Tibial nerve (tissue), 4 donors: ENCODE results near the gene KCTD4. TPM values are rescaled to one million over a fixed set of nuclear protein-coding genes. Genes with fewer than 3 reads are reported as not detected.
A peak's percentile ranks its signal among the peaks of the same experiment; 100 is the strongest.

ENCODE experiments used
- DNase-seq, 2 donors: peaks; one replicate each; pipeline ENCODE4 v3.0.0-alpha.2; 2019; ENCODE audit warnings: low spot score in 2 of 2
- H3K27ac ChIP-seq, 4 donors: fragments of 200-600 bp; sonication (generic) in 3 of 4; one replicate each; pipeline ENCODE4 v1.5.1; 2017 to 2019; ENCODE audit warnings: mild to moderate bottlenecking in 1 of 4
- H3K27me3 ChIP-seq, 2 donors: fragments of 200-600 bp; sonication (generic) in 1 of 2; one replicate each; pipeline versions ENCODE4 v1.5.1 to v1.6.0; 2017 to 2019
- H3K36me3 ChIP-seq, 3 donors: fragments of 200-600 bp; sonication (generic); one replicate each; pipeline ENCODE4 v1.5.1; 2018 to 2019
- H3K4me1 ChIP-seq, 4 donors: fragments of 200-600 bp; sonication (generic) in 3 of 4; one replicate each; pipeline ENCODE4 v1.5.1; 2017 to 2019
- H3K4me3 ChIP-seq, 4 donors: fragments of 200-600 bp; sonication (generic) in 3 of 4; one replicate each; pipeline ENCODE4 v1.5.1; 2017 to 2019; ENCODE audit warnings: mild to moderate bottlenecking in 1 of 4, moderate library complexity in 1 of 4
- H3K9me3 ChIP-seq, 4 donors: fragments of 200-600 bp; sonication (generic) in 3 of 4; one replicate each; pipeline ENCODE4 v1.5.1; 2017 to 2019
- CTCF ChIP-seq, 5 experiments: fragments of 200-600 bp in 3 of 5; fragments of 450-650 bp in 2 of 5; sonication (generic) in 3 of 5; IDR thresholded peaks; one replicate each; pipeline ENCODE4 v1.5.1; 2016 to 2019; ENCODE audit warnings: antibody characterized with exemption in 5 of 5, mild to moderate bottlenecking in 3 of 5, moderate library complexity in 2 of 5
- EP300 ChIP-seq, 2 donors: sonication (generic); formaldehyde crosslinking; IDR thresholded peaks; one replicate each; pipeline ENCODE4 v1.6.1; 2017; ENCODE audit warnings: antibody characterized with exemption in 2 of 2, mild to moderate bottlenecking in 1 of 2
- POLR2A ChIP-seq, 2 donors: fragments of 450-650 bp; IDR thresholded peaks; one replicate each; pipeline ENCODE4 v1.6.1; 2017; ENCODE audit warnings: antibody characterized with exemption in 2 of 2, mild to moderate bottlenecking in 2 of 2, moderate library complexity in 2 of 2
- WGBS, 2 donors: methylation state at CpG; one replicate each; pipeline ENCODE4 v1.1.5; 2018; 5-methylcytosine and 5-hydroxymethylcytosine counted together
- total RNA-seq, 4 donors: library from RNA; depleted of rRNA; stranded (reverse); fragments of >200 nt; gene quantifications; one replicate each; pipeline ENCODE4 v1.1.0, GENCODE V29; 2016

KCTD4 gene
- total RNA-seq, 4 donors from 2014 or later, result 3.0 to 14.4 (median 8.2) TPM

GRCh38 chr13:45180713-45181601 is 19.9 kb downstream of the KCTD4 start:
- DNase-seq, result no peak
- Histone ChIP-seq H3K36me3 (peaks cover 0 to 19% (median 0%) of the 10 kb centered on the region in 3 donors), H3K9me3 (no peaks in the 10 kb centered on the region), H3K4me1 (peaks cover 0 to 11% (median 0%) of the 10 kb centered on the region in 4 donors), H3K27ac (no peak overlapping the region), H3K27me3 (no peaks in the 10 kb centered on the region), H3K4me3 (no peak overlapping the region)
- 91 to 95% methylated on average over 7 of the region's 7 CpGs for WGBS, 2 donors
- TF ChIP-seq EP300 (IDR thresholded peaks at IDR 0.05) (no peak), CTCF (IDR thresholded peaks at IDR 0.05) (no peak), POLR2A (IDR thresholded peaks at IDR 0.05) (no peak)

GRCh38 chr13:45180303-45180702 is 20.5 kb downstream of the KCTD4 start:
- TF ChIP-seq POLR2A (IDR thresholded peaks at IDR 0.05) (no peak), CTCF (IDR thresholded peaks at IDR 0.05) (no peak), EP300 (IDR thresholded peaks at IDR 0.05) (no peak)
- no peaks in the 10 kb centered on the region for H3K9me3 ChIP-seq
- DNase-seq, result no peak
- H3K27ac ChIP-seq, result no peak overlapping the region
- no peaks in the 10 kb centered on the region for H3K27me3 ChIP-seq
- 82 to 96% methylated on average over 3 of the region's 3 CpGs for whole genome bisulfite sequencing, 2 donors
- no peak overlapping the region for H3K4me3 ChIP-seq
- H3K4me1 ChIP-seq, result peaks cover 0 to 11% (median 0%) of the 10 kb centered on the region in 4 donors
- H3K36me3 ChIP-seq, result peaks cover 0 to 25% (median 0%) of the 10 kb centered on the region in 3 donors

GRCh38 chr13:45179428-45179827 is 21.4 kb downstream of the KCTD4 start:
- Histone ChIP-seq H3K9me3 (no peaks in the 10 kb centered on the region), H3K27me3 (no peaks in the 10 kb centered on the region), H3K4me3 (no peak overlapping the region), H3K4me1 (peaks cover 0 to 11% (median 0%) of the 10 kb centered on the region in 4 donors), H3K36me3 (peaks cover 0 to 25% (median 0%) of the 10 kb centered on the region in 3 donors), H3K27ac (peak overlapping the region in 1 of 4 donors; percentile 36)
- TF ChIP-seq CTCF (IDR thresholded peaks at IDR 0.05), result no peak
- TF ChIP-seq EP300 (IDR thresholded peaks at IDR 0.05), result no peak
- TF ChIP-seq POLR2A (IDR thresholded peaks at IDR 0.05), result no peak
- no peak for DNase-seq

GRCh38 chr13:45178349-45179162 is 22.3 kb downstream of the KCTD4 start:
- DNase-seq, result no peak
- 51 to 62% methylated on average over 3 of the region's 3 CpGs for WGBS, 2 donors
- H3K36me3 ChIP-seq, result peaks cover 0 to 16% (median 0%) of the 10 kb centered on the region in 3 donors

GRCh38 chr13:45174478-45174877 is 26.4 kb downstream of the KCTD4 start:
- no peak overlapping the region for H3K27ac ChIP-seq
- TF ChIP-seq CTCF (IDR thresholded peaks at IDR 0.05) (no peak), EP300 (IDR thresholded peaks at IDR 0.05) (no peak), POLR2A (IDR thresholded peaks at IDR 0.05) (no peak)
- H3K4me1 ChIP-seq, result peaks cover 0 to 11% (median 0%) of the 10 kb centered on the region in 4 donors
- no peaks in the 10 kb centered on the region for H3K9me3 ChIP-seq
- no peak for DNase-seq
- no peaks in the 10 kb centered on the region for H3K27me3 ChIP-seq
- H3K36me3 ChIP-seq, result peaks cover 0 to 9% (median 0%) of the 10 kb centered on the region in 3 donors
- no peak overlapping the region for H3K4me3 ChIP-seq

More at GRCh38 chr13:45178349-45179162, 22.3 kb downstream of the KCTD4 start:
- no peak overlapping the region for H3K4me3 ChIP-seq
- peak overlapping the region in 2 of 4 donors; percentile 8 to 36 for H3K27ac ChIP-seq
- H3K27me3 ChIP-seq, result no peaks in the 10 kb centered on the region
- no peaks in the 10 kb centered on the region for H3K9me3 ChIP-seq
- TF ChIP-seq POLR2A (IDR thresholded peaks at IDR 0.05) (no peak), EP300 (IDR thresholded peaks at IDR 0.05) (no peak)
- H3K4me1 ChIP-seq, result peaks cover 0 to 11% (median 0%) of the 10 kb centered on the region in 4 donors
